HL-60 (cell line): ENCODE results near the gene TATDN2.

Experiments
- DNase-seq, 2 experiments: peaks; one replicate each; pipeline ENCODE4 v3.0.0-alpha.2; 2010 to 2020; ENCODE audit warnings: low read depth in 1 of 2, low spot score in 1 of 2
- H3K27ac ChIP-seq: fragments of 250-450 bp; sonication (Bioruptor Pico); replicated peaks from 2 replicates; pipeline ENCODE4 v1.5.1; 2020; ENCODE audit warnings: mild to moderate bottlenecking, moderate library complexity
- H3K27me3 ChIP-seq: fragments of 250-450 bp; sonication (Bioruptor Pico); 2 replicates; pipeline ENCODE4 v1.5.1; 2021; ENCODE audit warnings: mild to moderate bottlenecking, moderate library complexity; ENCODE audit not compliant: insufficient read depth, poor library complexity, severe bottlenecking
- H3K4me3 ChIP-seq: replicated peaks from 2 replicates; pipeline ENCODE4 v1.5.1; 2011; ENCODE audit warnings: mild to moderate bottlenecking, control low read depth, low read length; ENCODE audit not compliant: insufficient read depth
- GABPA ChIP-seq: IDR thresholded peaks from 2 replicates; pipeline ENCODE4 v1.6.1; 2012; ENCODE audit warnings: low read depth
- POLR2AphosphoS5 ChIP-seq: IDR thresholded peaks from 2 replicates; pipeline ENCODE4 v1.6.1; 2012; ENCODE audit warnings: low read depth
- SPI1 ChIP-seq: IDR thresholded peaks from 2 replicates; pipeline ENCODE4 v1.6.1; 2012; ENCODE audit warnings: low read depth, mild to moderate bottlenecking, borderline replicate concordance
- TF ChIP-seq, protein P1 (sequence below): IDR thresholded peaks from 2 replicates; pipeline ENCODE4 v1.6.1; 2012; ENCODE audit warnings: low read depth; ENCODE audit not compliant: insufficient replicate concordance
- TF ChIP-seq, protein P2 (sequence below): IDR thresholded peaks from one replicate; pipeline ENCODE4 v1.5.1; 2011; ENCODE audit warnings: low read length, control low read depth, inconsistent platforms; ENCODE audit not compliant: insufficient read depth

Gene TATDN2

DNA sequence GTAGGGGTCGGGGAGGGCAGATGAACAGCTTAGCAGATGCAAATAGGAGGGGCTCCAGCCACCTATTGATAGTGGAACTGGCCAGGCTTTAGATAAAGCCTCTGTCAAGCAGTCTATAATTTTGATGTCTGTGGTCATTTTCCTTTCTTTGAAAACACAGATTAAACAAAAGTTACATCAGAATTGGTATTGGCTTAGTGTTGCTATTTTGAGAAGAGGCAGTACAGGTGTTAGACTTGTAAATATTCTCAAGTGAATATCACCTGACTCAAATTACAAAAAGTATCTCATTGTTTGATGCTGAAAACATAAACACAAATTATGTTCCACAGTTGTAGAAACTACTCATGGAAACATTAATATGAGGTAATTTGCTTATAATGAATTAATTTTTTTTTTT, 26.3 kb downstream of the TATDN2 start:
- Histone ChIP-seq H3K27me3 (no peaks in the 10 kb centered on the region), H3K4me3 (no peak overlapping the region), H3K27ac (no peak overlapping the region)
- no peak for DNase-seq
- TF ChIP-seq, protein P1, sequence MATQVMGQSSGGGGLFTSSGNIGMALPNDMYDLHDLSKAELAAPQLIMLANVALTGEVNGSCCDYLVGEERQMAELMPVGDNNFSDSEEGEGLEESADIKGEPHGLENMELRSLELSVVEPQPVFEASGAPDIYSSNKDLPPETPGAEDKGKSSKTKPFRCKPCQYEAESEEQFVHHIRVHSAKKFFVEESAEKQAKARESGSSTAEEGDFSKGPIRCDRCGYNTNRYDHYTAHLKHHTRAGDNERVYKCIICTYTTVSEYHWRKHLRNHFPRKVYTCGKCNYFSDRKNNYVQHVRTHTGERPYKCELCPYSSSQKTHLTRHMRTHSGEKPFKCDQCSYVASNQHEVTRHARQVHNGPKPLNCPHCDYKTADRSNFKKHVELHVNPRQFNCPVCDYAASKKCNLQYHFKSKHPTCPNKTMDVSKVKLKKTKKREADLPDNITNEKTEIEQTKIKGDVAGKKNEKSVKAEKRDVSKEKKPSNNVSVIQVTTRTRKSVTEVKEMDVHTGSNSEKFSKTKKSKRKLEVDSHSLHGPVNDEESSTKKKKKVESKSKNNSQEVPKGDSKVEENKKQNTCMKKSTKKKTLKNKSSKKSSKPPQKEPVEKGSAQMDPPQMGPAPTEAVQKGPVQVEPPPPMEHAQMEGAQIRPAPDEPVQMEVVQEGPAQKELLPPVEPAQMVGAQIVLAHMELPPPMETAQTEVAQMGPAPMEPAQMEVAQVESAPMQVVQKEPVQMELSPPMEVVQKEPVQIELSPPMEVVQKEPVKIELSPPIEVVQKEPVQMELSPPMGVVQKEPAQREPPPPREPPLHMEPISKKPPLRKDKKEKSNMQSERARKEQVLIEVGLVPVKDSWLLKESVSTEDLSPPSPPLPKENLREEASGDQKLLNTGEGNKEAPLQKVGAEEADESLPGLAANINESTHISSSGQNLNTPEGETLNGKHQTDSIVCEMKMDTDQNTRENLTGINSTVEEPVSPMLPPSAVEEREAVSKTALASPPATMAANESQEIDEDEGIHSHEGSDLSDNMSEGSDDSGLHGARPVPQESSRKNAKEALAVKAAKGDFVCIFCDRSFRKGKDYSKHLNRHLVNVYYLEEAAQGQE: no peak
- TF ChIP-seq, protein P2, sequence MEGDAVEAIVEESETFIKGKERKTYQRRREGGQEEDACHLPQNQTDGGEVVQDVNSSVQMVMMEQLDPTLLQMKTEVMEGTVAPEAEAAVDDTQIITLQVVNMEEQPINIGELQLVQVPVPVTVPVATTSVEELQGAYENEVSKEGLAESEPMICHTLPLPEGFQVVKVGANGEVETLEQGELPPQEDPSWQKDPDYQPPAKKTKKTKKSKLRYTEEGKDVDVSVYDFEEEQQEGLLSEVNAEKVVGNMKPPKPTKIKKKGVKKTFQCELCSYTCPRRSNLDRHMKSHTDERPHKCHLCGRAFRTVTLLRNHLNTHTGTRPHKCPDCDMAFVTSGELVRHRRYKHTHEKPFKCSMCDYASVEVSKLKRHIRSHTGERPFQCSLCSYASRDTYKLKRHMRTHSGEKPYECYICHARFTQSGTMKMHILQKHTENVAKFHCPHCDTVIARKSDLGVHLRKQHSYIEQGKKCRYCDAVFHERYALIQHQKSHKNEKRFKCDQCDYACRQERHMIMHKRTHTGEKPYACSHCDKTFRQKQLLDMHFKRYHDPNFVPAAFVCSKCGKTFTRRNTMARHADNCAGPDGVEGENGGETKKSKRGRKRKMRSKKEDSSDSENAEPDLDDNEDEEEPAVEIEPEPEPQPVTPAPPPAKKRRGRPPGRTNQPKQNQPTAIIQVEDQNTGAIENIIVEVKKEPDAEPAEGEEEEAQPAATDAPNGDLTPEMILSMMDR: no peak
- TF ChIP-seq SPI1: no peak
- TF ChIP-seq GABPA: no peak
- TF ChIP-seq POLR2AphosphoS5: no peak

DNA sequence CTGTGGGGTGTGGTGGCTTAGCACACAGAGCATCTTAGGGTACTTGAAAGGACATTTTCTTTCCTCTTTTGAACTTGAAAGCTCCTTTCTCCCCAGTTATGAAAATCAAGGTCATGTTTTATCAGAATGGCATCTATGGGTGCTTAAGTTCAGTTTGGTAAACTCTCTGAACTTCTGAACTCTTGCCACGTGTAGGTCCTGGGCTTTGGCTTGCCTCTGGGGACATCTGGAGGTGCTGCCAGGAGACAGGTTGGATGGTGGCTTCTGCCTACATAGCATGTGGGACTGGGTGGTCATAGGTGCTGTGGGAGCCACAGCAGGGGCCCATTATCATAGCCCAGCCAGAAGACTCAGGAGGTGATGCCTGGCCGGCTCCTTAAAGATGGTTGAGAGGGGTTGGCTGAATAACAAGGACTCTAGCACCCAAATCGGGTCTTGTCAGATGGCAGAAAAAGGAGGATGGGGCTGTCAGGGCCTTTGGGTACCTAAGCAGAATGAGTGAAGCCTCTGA, 28.9 kb downstream of the TATDN2 start:
- TF ChIP-seq, protein P2: no peak
- TF ChIP-seq POLR2AphosphoS5: no peak
- TF ChIP-seq, protein P1: no peak
- TF ChIP-seq SPI1: no peak
- no peak for TF ChIP-seq GABPA
- DNase-seq: no peak
- Histone ChIP-seq H3K4me3 (no peak overlapping the region), H3K27ac (no peak overlapping the region), H3K27me3 (no peaks in the 10 kb centered on the region)

- no peak overlapping the region for H3K27ac ChIP-seq
- H3K4me3 ChIP-seq: no peak overlapping the region
- no peaks in the 10 kb centered on the region for H3K27me3 ChIP-seq
- TF ChIP-seq POLR2AphosphoS5: no peak
- TF ChIP-seq SPI1: no peak
- TF ChIP-seq, protein P1: no peak
- TF ChIP-seq, protein P2: no peak
- TF ChIP-seq GABPA: no peak
- DNase-seq: no peak
These were observed 30.2 kb downstream of the TATDN2 start for GRCh38 chr3:10278501-10278900.
